Esophagus squamous epithelium (tissue), 4 donors: ENCODE measurements around the gene PPM1N.

Experiments used
- POLR2A ChIP-seq, 4 donors: fragments of 450-650 bp; IDR thresholded peaks; one replicate each; pipeline ENCODE4 v1.6.1; 2017; ENCODE audit warnings: antibody characterized with exemption in 4 of 4, mild to moderate bottlenecking in 4 of 4, moderate library complexity in 3 of 4
- TF ChIP-seq, protein P1 (sequence below), 6 experiments: fragments of 450-650 bp in 4 of 6; fragments of 200-600 bp in 2 of 6; sonication (generic) in 2 of 6; IDR thresholded peaks; one replicate each; pipeline ENCODE4 v1.5.1; 2016 to 2019; ENCODE audit warnings: antibody characterized with exemption in 6 of 6, mild to moderate bottlenecking in 4 of 6, moderate library complexity in 4 of 6

DNA sequence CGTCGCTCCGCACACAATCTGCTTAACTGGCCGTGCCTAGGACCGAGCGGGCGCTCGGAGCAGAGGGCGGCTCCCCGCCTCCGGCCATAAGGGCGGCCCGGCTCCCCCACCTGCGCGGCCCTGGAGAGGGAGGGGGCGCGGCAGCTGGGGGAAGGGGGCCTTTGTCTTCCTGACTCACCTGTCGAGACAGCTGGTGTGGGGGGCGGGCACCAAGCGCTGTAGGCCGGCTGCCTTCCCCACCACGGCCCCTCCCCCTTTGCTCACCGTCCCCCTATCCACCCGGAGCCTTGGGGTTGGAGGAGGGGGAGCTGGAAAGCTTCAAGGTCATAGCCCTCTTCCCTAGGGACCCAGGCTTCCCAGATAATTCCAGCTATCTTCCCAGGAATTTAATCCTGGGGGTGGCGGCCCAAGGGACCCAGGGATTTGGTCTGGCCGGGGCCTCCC lies 10.2 kb downstream of the PPM1N start:
- TF ChIP-seq, protein P1, sequence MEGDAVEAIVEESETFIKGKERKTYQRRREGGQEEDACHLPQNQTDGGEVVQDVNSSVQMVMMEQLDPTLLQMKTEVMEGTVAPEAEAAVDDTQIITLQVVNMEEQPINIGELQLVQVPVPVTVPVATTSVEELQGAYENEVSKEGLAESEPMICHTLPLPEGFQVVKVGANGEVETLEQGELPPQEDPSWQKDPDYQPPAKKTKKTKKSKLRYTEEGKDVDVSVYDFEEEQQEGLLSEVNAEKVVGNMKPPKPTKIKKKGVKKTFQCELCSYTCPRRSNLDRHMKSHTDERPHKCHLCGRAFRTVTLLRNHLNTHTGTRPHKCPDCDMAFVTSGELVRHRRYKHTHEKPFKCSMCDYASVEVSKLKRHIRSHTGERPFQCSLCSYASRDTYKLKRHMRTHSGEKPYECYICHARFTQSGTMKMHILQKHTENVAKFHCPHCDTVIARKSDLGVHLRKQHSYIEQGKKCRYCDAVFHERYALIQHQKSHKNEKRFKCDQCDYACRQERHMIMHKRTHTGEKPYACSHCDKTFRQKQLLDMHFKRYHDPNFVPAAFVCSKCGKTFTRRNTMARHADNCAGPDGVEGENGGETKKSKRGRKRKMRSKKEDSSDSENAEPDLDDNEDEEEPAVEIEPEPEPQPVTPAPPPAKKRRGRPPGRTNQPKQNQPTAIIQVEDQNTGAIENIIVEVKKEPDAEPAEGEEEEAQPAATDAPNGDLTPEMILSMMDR (IDR thresholded peaks at IDR 0.05) = no peak
- TF ChIP-seq POLR2A (IDR thresholded peaks at IDR 0.05) = no peak
